Measurements from ENCODE around the gene CASP2. TPM values are rescaled to one million over a fixed set of nuclear protein-coding genes. Genes with fewer than 3 reads are reported as not detected.
"Not testable (repeated sequence)": the region's sequence is repeated elsewhere in the genome, so short reads cannot be mapped to it uniquely, and the experiment has no call there.

The CASP2 gene
- total and polyA plus RNA-seq, 4 donors = 7.7 to 40.0 (median 23.3) TPM

- DNase-seq = no peak
- H3K9me3 ChIP-seq (ENCODE audit: control insufficient read depth in 4 of 4, insufficient read depth in 3 of 4, low read length in 3 of 4) = no peaks in the 10 kb centered on the region
- WGBS, 2 donors = 85 to 88% methylated on average over 1 of the region's 1 CpG
- peaks cover 0 to 6% (median under 1%) of the 10 kb centered on the region in 4 donors for H3K36me3 ChIP-seq (ENCODE audit: control insufficient read depth in 4 of 4, insufficient read depth in 4 of 4, low read length in 4 of 4)
- no peak for ATAC-seq (ENCODE audit: insufficient read depth, low FRiP score)
- H3K4me1 ChIP-seq (ENCODE audit: control insufficient read depth in 5 of 5, insufficient read depth in 5 of 5, low read length in 5 of 5) = peaks cover 0 to 9% (median 4%) of the 10 kb centered on the region in 5 donors
- no peak overlapping the region for H3K27ac ChIP-seq (ENCODE audit: low read depth in 1 of 2, low read length in 1 of 2)
- no peak for TF ChIP-seq CTCF (IDR thresholded peaks at IDR 0.05; ENCODE audit: control extremely low read depth, extremely low read depth)
- H3K27me3 ChIP-seq (ENCODE audit: control insufficient read depth in 3 of 3, insufficient read depth in 3 of 3, low read length in 2 of 3) = no peaks in the 10 kb centered on the region
- H3K9ac ChIP-seq (ENCODE audit: insufficient read depth in 1 of 2, low read length in 2 of 2) = no peak overlapping the region
- H3K4me3 ChIP-seq = no peak overlapping the region
Observed at GRCh38 chr7:143261901-143262300, 26.2 kb upstream of the CASP2 start.

GRCh38 chr7:143263266-143264195, 24.6 kb upstream of the CASP2 start, which contains the start of gene GSTK1:
Gene GSTK1, plus strand, starts transcription at chr7:143263441. Its CDS starts 73 bp downstream, at chr7:143263514.
- peaks cover 0 to 2% (median 0%) of the 10 kb centered on the region in 4 donors for H3K9me3 ChIP-seq (ENCODE audit: control insufficient read depth in 4 of 4, insufficient read depth in 3 of 4, low read length in 3 of 4)
- no peaks in the 10 kb centered on the region for H3K27me3 ChIP-seq (ENCODE audit: control insufficient read depth in 3 of 3, insufficient read depth in 3 of 3, low read length in 2 of 3)
- H3K27ac ChIP-seq (ENCODE audit: low read depth in 1 of 2, low read length in 1 of 2) = peak within 1 kb of the TSS; percentile 96 to 97
- peak; percentile 95 for ATAC-seq (ENCODE audit: insufficient read depth, low FRiP score)
- peak within 1 kb of the TSS; percentile 97 for H3K4me3 ChIP-seq
- peaks cover 0 to 9% (median 4%) of the 10 kb centered on the region in 5 donors for H3K4me1 ChIP-seq (ENCODE audit: control insufficient read depth in 5 of 5, insufficient read depth in 5 of 5, low read length in 5 of 5)
- peak; percentile 85 to 87 (median 85) for DNase-seq
- TF ChIP-seq CTCF (IDR thresholded peaks at IDR 0.05; ENCODE audit: control extremely low read depth, extremely low read depth) = no peak
- peak within 1 kb of the TSS; percentile 51 to 78 for H3K9ac ChIP-seq (ENCODE audit: insufficient read depth in 1 of 2, low read length in 2 of 2)
- WGBS, 2 donors = 1 to 2% methylated on average over 48 of the region's 48 CpGs
- peaks cover 4 to 19% (median 11%) of the 10 kb centered on the region in 4 donors for H3K36me3 ChIP-seq (ENCODE audit: control insufficient read depth in 4 of 4, insufficient read depth in 4 of 4, low read length in 4 of 4)

GRCh38 chr7:143264196-143264568, 24.0 kb upstream of the CASP2 start:
- WGBS, 2 donors = 54 to 58% methylated on average over 15 of the region's 15 CpGs
- not testable (repeated sequence) for H3K9me3 ChIP-seq (ENCODE audit: control insufficient read depth in 4 of 4, insufficient read depth in 3 of 4, low read length in 3 of 4); ATAC-seq (ENCODE audit: insufficient read depth, low FRiP score); DNase-seq; H3K27me3 ChIP-seq (ENCODE audit: control insufficient read depth in 3 of 3, insufficient read depth in 3 of 3, low read length in 2 of 3); H3K4me1 ChIP-seq (ENCODE audit: control insufficient read depth in 5 of 5, insufficient read depth in 5 of 5, low read length in 5 of 5)
- Histone ChIP-seq H3K9ac (ENCODE audit: insufficient read depth in 1 of 2, low read length in 2 of 2) (peak overlapping the region in 1 of 2 donors; percentile 51), H3K4me3 (peak overlapping the region; percentile 97), H3K36me3 (ENCODE audit: control insufficient read depth in 4 of 4, insufficient read depth in 4 of 4, low read length in 4 of 4) (peaks cover 8 to 22% (median 16%) of the 10 kb centered on the region in 4 donors), H3K27ac (ENCODE audit: low read depth in 1 of 2, low read length in 1 of 2) (peak overlapping the region; percentile 96 to 97)

GRCh38 chr7:143265017-143265693, 23.0 kb upstream of the CASP2 start:
- peak overlapping the region in 1 of 2 donors; percentile 8 for H3K27ac ChIP-seq (ENCODE audit: low read depth in 1 of 2, low read length in 1 of 2)
- ATAC-seq (ENCODE audit: insufficient read depth, low FRiP score) (no peak), DNase-seq (no peak)
- 76 to 79% methylated on average over 15 of the region's 15 CpGs for WGBS, 2 donors
- no peak overlapping the region for H3K9ac ChIP-seq (ENCODE audit: insufficient read depth in 1 of 2, low read length in 2 of 2)
- peaks cover 0 to 8% (median 4%) of the 10 kb centered on the region in 5 donors for H3K4me1 ChIP-seq (ENCODE audit: control insufficient read depth in 5 of 5, insufficient read depth in 5 of 5, low read length in 5 of 5)
- no peak overlapping the region for H3K4me3 ChIP-seq
- TF ChIP-seq CTCF (IDR thresholded peaks at IDR 0.05; ENCODE audit: control extremely low read depth, extremely low read depth) = no peak
- peaks cover 11 to 22% (median 21%) of the 10 kb centered on the region in 4 donors for H3K36me3 ChIP-seq (ENCODE audit: control insufficient read depth in 4 of 4, insufficient read depth in 4 of 4, low read length in 4 of 4)
- H3K9me3 ChIP-seq (ENCODE audit: control insufficient read depth in 4 of 4, insufficient read depth in 3 of 4, low read length in 3 of 4) = peaks cover 0 to 2% (median 0%) of the 10 kb centered on the region in 4 donors
- no peaks in the 10 kb centered on the region for H3K27me3 ChIP-seq (ENCODE audit: control insufficient read depth in 3 of 3, insufficient read depth in 3 of 3, low read length in 2 of 3)
